Activated T-helper 17 cell treated with anti-CD3 and anti-CD28 coated beads, Interleukin-2, amount 50 U/mL, for 72 hours (primary cell): ENCODE results near the gene CES1. TPM values are rescaled to one million over a fixed set of nuclear protein-coding genes. Genes with fewer than 3 reads are reported as not detected.
A peak's percentile ranks its signal among the peaks of the same experiment; 100 is the strongest.
"Not testable (repeated sequence)": the region's sequence is repeated elsewhere in the genome, so short reads cannot be mapped to it uniquely, and the experiment has no call there.

Experiments used
- ATAC-seq: fragments of 150-1000 bp; cut with Tn5 transposase; replicated peaks from 2 replicates; pipeline ENCODE4 v1.10.0; 2021; ENCODE audit warnings: mild to moderate bottlenecking, moderate library complexity
- H3K27ac Mint-ChIP-seq: one replicate; pipeline ENCODE4 v1.8.0; 2022; ENCODE audit warnings: mixed read lengths
- H3K27me3 Mint-ChIP-seq: one replicate; pipeline ENCODE4 v1.8.0; 2022; ENCODE audit warnings: mixed read lengths
- H3K36me3 Mint-ChIP-seq: one replicate; pipeline ENCODE4 v1.8.0; 2022; ENCODE audit warnings: low read depth, mild to moderate bottlenecking, mixed read lengths
- H3K4me1 Mint-ChIP-seq: one replicate; pipeline ENCODE4 v1.8.0; 2022; ENCODE audit warnings: mixed read lengths
- H3K4me3 Mint-ChIP-seq: one replicate; pipeline ENCODE4 v1.8.0; 2022; ENCODE audit warnings: mild to moderate bottlenecking, mixed read lengths
- H3K9me3 Mint-ChIP-seq: one replicate; pipeline ENCODE4 v1.8.0; 2022; ENCODE audit warnings: mixed read lengths
- total RNA-seq, 2 donors: library from RNA; stranded (reverse); gene quantifications; one replicate each; pipeline ENCODE4 v1.2.3, GENCODE V29; 2022

The CES1 gene
- total RNA-seq, 2 donors from 2014 or later: not detected

DNA sequence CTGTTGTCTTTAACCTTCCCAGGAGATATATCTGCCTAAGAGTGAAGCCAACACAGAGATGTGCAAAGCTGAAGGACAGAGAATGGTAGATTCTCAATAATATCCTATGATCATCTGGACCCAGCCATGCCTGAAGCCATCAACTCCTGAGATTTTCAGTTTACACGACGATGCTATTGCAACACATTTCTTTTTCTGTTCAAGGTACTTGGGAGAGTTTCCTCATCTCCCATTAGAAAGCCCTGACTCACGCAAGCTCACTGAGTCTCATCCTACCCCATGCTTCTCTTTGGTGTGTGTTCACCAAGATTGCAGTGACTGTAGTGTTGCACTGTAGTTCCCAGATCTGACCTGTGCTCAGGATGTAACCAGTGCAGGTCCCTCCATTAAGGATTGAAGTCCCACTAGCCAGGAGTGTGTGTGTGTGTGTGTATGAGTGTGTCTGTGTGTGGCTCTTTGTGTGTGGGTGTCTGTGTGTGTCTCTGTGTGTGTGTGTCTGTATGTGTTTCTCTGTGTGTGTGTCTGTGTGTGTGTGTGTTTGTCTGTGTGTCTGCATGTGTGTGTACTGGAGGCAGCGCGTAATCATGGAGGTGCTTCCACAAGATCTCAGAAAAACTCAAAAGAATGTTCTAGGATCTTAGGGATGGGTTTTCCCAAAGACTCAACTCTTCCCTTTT, 15.5 kb downstream of the CES1 start:
- no peak overlapping the region for H3K27ac Mint-ChIP-seq

DNA sequence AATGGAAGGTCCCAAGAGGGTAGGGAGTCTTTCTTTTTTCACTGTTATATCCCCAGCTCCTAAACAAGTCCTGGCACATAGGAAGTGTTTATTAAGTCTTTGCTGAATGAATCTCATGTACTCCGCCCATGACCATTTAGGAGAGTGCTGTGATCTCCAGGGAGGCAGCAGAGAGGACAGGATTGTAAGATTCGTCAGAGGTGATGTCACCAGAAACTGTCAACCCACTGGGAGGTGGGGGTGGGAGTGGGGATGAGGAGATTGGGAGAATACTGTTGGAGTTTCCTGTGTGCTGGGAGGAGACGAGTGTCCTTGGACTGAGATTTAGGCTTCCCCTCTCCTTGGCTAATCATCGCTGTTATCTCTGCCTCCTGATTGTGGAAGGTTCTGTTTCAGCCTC, 16.7 kb downstream of the CES1 start:
- not testable (repeated sequence) for H3K4me3 Mint-ChIP-seq

More for the DNA sequence above, 15.5 kb downstream of the CES1 start:
- no peak overlapping the region for H3K4me3 Mint-ChIP-seq
- H3K9me3 Mint-ChIP-seq: no peaks in the 10 kb centered on the region
- no peaks in the 10 kb centered on the region for H3K4me1 Mint-ChIP-seq
- H3K27me3 Mint-ChIP-seq: peaks cover 48% of the 10 kb centered on the region
- no peaks in the 10 kb centered on the region for H3K36me3 Mint-ChIP-seq
- no peak for ATAC-seq

DNA sequence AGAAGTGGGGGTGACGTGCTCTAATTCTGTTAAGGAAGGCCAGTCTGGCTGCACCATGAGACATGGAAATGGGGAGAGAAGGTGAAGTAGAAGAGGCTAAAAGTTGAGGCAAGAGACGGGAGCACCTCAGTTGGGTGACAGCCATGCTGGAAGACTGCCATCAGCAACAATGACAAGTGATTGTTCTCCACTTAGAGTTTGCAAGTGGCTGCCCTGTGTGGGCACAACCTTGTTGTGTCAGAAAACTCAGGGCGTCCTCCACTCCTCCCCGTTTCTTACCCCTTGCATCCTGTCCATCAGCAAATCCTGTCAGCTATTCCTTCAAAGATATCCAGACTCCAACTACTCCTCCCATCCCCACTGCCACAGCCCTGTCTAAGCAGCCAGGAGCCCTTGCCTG, 17.6 kb downstream of the CES1 start:
- no peaks in the 10 kb centered on the region for H3K36me3 Mint-ChIP-seq
- no peaks in the 10 kb centered on the region for H3K9me3 Mint-ChIP-seq
- no peak for ATAC-seq
- no peaks in the 10 kb centered on the region for H3K4me1 Mint-ChIP-seq
- no peak overlapping the region for H3K4me3 Mint-ChIP-seq
- peaks cover 38% of the 10 kb centered on the region for H3K27me3 Mint-ChIP-seq
- H3K27ac Mint-ChIP-seq: no peak overlapping the region

More for the DNA sequence above, 16.7 kb downstream of the CES1 start:
- H3K36me3 Mint-ChIP-seq, H3K4me1 Mint-ChIP-seq, H3K27ac Mint-ChIP-seq, H3K9me3 Mint-ChIP-seq: not testable (repeated sequence)
- H3K27me3 Mint-ChIP-seq: peaks cover 45% of the 10 kb centered on the region
- ATAC-seq: peak; percentile 14

DNA sequence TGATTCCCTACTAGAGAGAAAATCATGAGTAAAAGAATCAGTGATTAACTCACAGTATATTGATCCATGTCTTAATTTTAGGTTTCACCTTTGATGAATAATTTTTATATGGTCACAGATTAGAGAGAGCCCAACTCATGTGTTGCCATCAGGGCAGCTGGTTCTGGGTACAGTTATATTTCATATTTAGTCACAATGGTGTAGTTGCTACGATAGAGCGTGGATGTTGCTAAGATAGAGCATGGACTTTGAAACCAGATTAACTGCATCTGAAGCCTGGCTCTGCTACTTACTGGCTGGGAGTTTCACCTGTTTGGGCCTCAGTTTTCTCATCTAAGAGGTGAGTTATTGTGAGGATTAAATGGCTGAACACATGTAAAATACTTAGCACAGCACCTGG, 18.7 kb downstream of the CES1 start:
- H3K9me3 Mint-ChIP-seq, H3K4me3 Mint-ChIP-seq: not testable (repeated sequence)

DNA sequence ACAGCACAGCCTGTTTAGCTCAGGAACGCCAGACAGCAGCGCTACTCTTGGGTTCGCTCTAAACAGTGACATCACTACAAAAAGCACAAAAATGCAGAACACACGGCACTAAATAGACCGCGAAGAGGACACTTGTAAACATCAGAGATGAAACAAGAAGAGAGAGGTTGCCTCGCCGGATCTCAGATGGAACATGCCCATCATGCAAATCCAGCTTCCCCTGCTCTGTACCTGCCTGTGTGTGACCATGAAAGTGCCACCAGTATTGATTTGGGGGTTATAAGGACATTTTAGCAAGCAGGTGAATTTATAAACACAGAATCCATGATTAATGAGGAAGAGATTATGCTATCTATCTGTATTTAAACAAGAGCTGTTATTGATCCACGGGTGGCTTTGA, 19.2 kb downstream of the CES1 start:
- peaks cover 41% of the 10 kb centered on the region for H3K27me3 Mint-ChIP-seq
- H3K27ac Mint-ChIP-seq, H3K9me3 Mint-ChIP-seq, H3K4me1 Mint-ChIP-seq, H3K4me3 Mint-ChIP-seq, ATAC-seq, H3K36me3 Mint-ChIP-seq: not testable (repeated sequence)

More for the DNA sequence above, 18.7 kb downstream of the CES1 start:
- H3K4me1 Mint-ChIP-seq, H3K36me3 Mint-ChIP-seq, H3K27ac Mint-ChIP-seq, ATAC-seq: not testable (repeated sequence)
- peaks cover 43% of the 10 kb centered on the region for H3K27me3 Mint-ChIP-seq

DNA sequence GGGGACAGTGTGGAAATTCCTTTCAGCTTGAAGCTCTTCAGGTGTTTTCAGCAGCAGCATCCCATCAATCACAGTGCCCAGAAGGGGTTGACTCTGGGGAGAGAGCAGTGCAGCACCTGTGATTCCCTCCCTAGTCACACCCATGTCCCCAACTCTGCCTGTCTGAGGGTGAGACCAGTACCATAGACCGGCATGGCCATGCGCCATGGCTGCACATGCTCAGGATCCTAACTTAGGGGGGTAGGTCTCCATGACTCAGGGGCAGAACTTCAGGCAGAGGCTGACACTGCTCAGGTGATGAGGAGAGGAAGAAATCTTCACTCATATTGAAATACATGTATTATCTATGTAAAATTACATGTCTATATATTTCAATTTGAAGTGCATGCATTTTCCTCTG, 19.9 kb downstream of the CES1 start:
- Mint-ChIP-seq H3K4me3 (no peak overlapping the region), H3K36me3 (no peaks in the 10 kb centered on the region), H3K27ac (no peak overlapping the region), H3K9me3 (no peaks in the 10 kb centered on the region), H3K4me1 (no peaks in the 10 kb centered on the region), H3K27me3 (peaks cover 40% of the 10 kb centered on the region)
- no peak for ATAC-seq

DNA sequence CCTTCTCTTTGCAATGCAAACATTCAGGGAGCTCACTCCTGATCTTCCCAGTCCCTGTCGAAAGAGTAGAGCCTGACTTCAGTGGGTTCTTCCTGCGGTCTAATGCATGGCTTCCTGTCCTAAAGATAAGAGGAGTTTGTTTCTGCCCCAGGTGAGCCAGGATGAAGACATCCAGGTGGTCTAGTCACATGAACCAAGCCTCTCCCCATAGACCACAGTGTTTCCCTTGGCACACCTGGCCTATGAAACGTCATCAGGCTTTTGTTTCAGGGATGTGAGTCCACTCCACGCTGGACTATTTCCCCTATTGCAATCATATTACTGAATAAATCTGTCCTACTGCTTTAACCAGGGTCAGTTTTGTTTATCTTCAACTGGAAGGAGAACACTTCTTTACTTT, 21.1 kb downstream of the CES1 start:
- H3K9me3 Mint-ChIP-seq: no peaks in the 10 kb centered on the region
- H3K4me3 Mint-ChIP-seq: no peak overlapping the region
- no peaks in the 10 kb centered on the region for H3K36me3 Mint-ChIP-seq
- peaks cover 33% of the 10 kb centered on the region for H3K27me3 Mint-ChIP-seq
- H3K4me1 Mint-ChIP-seq: no peaks in the 10 kb centered on the region
- H3K27ac Mint-ChIP-seq: no peak overlapping the region
- ATAC-seq: no peak

DNA sequence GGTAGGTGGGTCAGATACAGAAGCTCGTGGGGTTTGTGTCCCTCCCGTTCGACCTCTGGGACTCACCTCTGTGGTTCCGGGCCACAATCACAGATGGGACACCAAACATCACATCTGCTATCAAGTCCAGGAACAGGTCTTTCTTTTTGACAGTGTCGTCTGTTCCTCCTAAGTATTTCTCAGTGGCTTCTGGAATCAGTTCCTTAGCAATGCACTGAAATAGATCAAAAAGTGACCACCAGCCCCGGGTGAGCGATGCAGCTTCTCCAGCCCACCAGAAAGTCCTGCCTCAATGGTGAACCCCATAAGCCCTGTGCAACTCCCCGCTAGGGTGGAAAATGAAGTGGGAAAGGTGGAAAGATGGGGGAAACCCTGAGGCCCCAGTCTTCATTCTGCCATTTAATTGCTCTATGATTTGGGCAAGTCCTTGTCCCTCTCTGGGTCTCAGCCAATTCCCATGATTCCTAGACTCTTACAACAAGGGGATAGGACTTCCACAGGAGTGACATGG, 22.4 kb downstream of the CES1 start:
- no peak for ATAC-seq
- no peaks in the 10 kb centered on the region for H3K4me1 Mint-ChIP-seq
- peaks cover 24% of the 10 kb centered on the region for H3K27me3 Mint-ChIP-seq
- no peaks in the 10 kb centered on the region for H3K36me3 Mint-ChIP-seq
- H3K9me3 Mint-ChIP-seq: no peaks in the 10 kb centered on the region
- no peak overlapping the region for H3K4me3 Mint-ChIP-seq
- no peak overlapping the region for H3K27ac Mint-ChIP-seq

DNA sequence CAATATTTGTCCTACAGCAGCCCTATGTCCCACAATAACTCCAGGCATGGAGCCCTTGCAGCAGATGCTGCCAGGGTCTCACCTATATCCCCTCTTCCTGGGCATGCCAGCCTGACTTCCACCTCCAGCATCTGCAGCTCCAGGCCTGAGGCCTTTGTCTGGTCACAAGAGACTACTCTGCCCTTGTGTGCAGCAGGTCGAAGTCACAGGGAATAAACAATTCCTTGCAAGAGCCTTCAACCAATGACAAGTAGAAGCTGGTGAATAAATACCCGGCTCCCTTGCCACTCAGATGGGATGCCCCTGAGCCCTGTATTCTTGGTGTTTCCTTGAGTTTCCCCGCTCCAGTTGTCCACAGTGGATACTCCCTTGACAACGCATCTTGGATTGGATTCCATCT, 23.0 kb downstream of the CES1 start:
- no peaks in the 10 kb centered on the region for H3K4me1 Mint-ChIP-seq
- H3K36me3 Mint-ChIP-seq: no peaks in the 10 kb centered on the region
- no peak overlapping the region for H3K27ac Mint-ChIP-seq
- no peaks in the 10 kb centered on the region for H3K9me3 Mint-ChIP-seq
- ATAC-seq: no peak
- no peak overlapping the region for H3K4me3 Mint-ChIP-seq
- peaks cover 22% of the 10 kb centered on the region for H3K27me3 Mint-ChIP-seq

DNA sequence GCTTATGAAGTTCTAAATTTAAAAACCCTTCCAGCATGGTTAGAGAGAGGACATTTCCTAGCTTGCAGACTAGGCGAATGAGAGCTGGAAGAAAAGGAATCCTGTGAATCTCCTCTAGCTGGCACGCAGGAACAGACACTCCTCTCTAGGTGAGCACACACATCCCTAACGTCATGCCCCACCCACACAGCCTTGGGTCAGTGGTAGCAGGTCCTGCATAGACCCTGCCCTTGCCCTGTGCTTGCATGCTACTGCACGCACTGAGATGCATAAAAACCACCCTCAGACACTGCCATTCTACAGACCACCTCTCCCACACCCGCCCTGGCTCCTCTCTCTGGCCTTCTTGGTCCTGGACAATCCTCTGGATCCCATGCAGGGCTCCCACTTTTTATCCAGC, 23.5 kb downstream of the CES1 start:
- Mint-ChIP-seq H3K27ac (no peak overlapping the region), H3K4me3 (no peak overlapping the region), H3K36me3 (no peaks in the 10 kb centered on the region), H3K9me3 (no peaks in the 10 kb centered on the region), H3K4me1 (no peaks in the 10 kb centered on the region), H3K27me3 (peaks cover 18% of the 10 kb centered on the region)
- no peak for ATAC-seq

DNA sequence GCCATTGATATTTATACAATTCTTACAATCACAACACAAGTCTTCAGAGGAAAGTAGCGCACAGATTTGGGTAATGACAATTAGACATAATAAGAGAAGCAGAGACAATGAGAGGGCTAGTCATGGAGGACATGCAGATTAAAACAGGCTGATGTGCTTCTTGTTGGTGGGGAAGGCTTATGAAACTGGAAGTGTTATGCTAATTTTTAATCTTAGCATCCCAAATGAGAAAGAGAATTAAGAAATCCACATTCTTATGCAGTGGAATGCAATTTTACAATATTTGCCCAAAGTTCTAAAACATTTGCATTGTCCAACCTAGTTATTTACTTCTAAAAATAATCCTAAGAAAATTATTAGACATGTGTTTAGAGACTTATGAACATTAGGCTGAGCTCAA, 24.6 kb downstream of the CES1 start:
- H3K36me3 Mint-ChIP-seq, H3K4me1 Mint-ChIP-seq, H3K9me3 Mint-ChIP-seq, H3K4me3 Mint-ChIP-seq, H3K27ac Mint-ChIP-seq, ATAC-seq: not testable (repeated sequence)
- peaks cover 15% of the 10 kb centered on the region for H3K27me3 Mint-ChIP-seq

DNA sequence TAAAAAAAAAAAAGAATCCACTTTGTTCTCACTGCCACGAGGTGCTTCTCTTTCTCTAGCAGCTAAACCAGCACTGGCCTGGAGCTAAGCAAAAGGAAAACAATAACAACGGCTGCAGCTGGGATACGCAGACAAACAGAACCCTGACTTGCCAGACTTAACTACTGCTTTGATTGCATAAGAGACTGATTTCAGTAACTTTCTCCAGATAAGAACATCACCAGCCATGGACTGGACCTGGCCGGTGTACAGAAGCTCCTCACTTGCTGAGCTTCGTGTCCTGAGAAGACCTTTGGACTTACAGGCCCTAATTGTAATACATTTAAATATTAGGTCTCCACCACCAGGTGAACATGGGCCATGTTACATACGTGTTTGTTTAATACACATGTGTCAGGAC, 27.8 kb downstream of the CES1 start:
- not testable (repeated sequence) for H3K4me1 Mint-ChIP-seq, H3K4me3 Mint-ChIP-seq, H3K9me3 Mint-ChIP-seq, H3K27ac Mint-ChIP-seq, ATAC-seq, H3K36me3 Mint-ChIP-seq, H3K27me3 Mint-ChIP-seq

DNA sequence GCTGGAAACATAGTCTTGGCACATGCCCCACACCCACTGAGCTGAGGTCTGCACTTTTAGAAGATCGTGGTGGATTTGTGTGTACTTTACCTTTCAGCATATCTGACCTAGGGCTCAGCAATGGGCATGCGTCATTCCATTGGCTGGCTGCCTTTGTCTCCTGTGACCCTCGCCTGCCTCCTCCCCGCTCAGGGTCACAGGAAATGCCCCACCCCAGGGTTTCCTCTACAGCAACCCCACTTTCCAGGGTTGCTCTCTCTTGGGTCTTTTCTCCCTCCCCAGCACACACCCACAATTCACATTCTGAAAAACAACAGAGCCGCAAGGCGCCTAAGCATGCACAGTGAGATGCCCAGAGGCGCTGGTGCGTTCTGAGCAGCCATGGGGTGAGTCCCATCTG, 29.2 kb downstream of the CES1 start:
- not testable (repeated sequence) for H3K36me3 Mint-ChIP-seq, H3K4me3 Mint-ChIP-seq, H3K27me3 Mint-ChIP-seq, H3K27ac Mint-ChIP-seq, H3K9me3 Mint-ChIP-seq, H3K4me1 Mint-ChIP-seq, ATAC-seq

DNA sequence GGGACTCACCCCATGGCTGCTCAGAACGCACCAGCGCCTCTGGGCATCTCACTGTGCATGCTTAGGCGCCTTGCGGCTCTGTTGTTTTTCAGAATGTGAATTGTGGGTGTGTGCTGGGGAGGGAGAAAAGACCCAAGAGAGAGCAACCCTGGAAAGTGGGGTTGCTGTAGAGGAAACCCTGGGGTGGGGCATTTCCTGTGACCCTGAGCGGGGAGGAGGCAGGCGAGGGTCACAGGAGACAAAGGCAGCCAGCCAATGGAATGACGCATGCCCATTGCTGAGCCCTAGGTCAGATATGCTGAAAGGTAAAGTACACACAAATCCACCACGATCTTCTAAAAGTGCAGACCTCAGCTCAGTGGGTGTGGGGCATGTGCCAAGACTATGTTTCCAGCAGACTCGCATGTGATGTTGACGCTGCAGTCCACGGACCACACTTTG, 39.9 kb downstream of the CES1 start:
- ATAC-seq, H3K36me3 Mint-ChIP-seq, H3K4me3 Mint-ChIP-seq: not testable (repeated sequence)

DNA sequence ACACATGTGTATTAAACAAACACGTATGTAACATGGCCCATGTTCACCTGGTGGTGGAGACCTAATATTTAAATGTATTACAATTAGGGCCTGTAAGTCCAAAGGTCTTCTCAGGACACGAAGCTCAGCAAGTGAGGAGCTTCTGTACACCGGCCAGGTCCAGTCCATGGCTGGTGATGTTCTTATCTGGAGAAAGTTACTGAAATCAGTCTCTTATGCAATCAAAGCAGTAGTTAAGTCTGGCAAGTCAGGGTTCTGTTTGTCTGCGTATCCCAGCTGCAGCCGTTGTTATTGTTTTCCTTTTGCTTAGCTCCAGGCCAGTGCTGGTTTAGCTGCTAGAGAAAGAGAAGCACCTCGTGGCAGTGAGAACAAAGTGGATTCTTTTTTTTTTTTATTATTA, 41.4 kb downstream of the CES1 start:
- H3K36me3 Mint-ChIP-seq, H3K4me1 Mint-ChIP-seq, ATAC-seq, H3K27ac Mint-ChIP-seq, H3K4me3 Mint-ChIP-seq, H3K27me3 Mint-ChIP-seq, H3K9me3 Mint-ChIP-seq: not testable (repeated sequence)

More for the DNA sequence above, 39.9 kb downstream of the CES1 start:
- H3K27ac Mint-ChIP-seq, H3K4me1 Mint-ChIP-seq, H3K27me3 Mint-ChIP-seq, H3K9me3 Mint-ChIP-seq: not testable (repeated sequence)

DNA sequence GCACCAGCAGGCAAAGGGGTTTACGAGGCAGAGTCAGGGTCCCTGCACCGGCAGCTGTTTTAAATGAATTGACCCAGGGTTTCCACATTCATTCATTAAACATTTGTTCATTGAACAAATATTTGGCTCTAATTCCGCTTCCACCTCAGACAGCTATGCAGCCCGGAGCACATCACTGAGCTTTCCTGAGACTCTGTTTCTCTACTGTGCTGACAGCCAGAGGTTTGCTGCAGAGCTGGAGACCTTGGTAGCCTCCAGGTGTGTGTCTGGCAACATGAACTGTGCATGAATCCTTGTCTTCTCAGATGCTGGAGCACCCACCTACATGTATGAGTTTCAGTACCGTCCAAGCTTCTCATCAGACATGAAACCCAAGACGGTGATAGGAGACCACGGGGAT, 42.7 kb downstream of the CES1 start:
- H3K27me3 Mint-ChIP-seq, H3K4me1 Mint-ChIP-seq, H3K9me3 Mint-ChIP-seq, H3K36me3 Mint-ChIP-seq, H3K27ac Mint-ChIP-seq, H3K4me3 Mint-ChIP-seq, ATAC-seq: not testable (repeated sequence)
